HG03066 (cell line): ENCODE measurements around the gene WDR3.
A peak's percentile ranks its signal among the peaks of the same experiment; 100 is the strongest.
"Not testable (repeated sequence)": the region's sequence is repeated elsewhere in the genome, so short reads cannot be mapped to it uniquely, and the experiment has no call there.

Experiments
- ATAC-seq: cut with Tn5 transposase; IDR thresholded peaks from one replicate; pipeline ENCODE4 v1.9.1; 2021; ENCODE audit warnings: low read depth; ENCODE audit not compliant: unreplicated experiment

The WDR3 gene

DNA sequence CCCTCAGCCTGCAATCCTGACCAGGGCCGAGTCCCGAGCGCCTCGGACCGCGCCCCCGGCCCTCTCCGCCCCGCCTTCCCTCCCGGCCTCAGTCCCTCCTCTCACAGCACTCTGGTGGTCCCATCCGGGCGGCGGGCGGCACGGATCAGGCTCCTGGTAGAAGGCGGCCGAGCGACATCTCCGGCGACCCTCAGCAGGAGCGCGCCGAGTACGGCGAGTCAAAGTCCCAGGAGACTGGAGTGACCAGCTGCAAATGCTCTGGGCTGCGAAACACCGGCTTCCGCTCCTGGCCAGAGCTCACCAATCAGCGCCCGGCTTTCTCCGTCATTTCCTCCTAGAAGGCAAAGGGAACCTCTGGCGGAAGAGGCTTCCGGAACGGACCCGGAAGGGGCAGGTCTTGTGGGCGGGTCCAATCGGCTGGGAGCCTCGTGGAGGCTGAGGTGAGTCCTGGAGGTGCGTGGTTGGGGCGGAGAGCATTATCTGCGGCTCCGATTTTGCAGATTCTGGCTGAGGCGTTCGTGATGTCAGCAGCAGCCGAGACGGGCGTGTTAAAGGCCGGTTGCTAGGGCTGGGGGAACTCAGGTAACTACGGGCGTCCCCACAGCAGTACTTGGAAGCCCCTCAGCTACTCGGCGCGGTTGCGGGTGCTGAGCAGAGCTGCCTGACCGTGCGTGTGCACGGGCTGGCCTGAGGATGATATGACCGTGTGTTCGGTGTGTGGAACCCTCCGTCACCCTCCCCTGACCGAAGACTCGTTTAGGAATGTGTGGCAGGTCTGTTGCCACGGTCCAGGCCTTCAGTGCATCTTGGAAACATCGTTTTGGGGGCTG lies at the start of gene WDR3, which contains the start of gene GDAP2:
WDR3 (plus strand) TSS at position 397 of the 830 bp plus-strand sequence. CDS start 3,581 bp downstream, outside the sequence.
GDAP2 (minus strand) TSS at position 279 of the 830 bp plus-strand sequence. CDS start 9,264 bp downstream, outside the sequence.
- peak; percentile 93 for ATAC-seq

DNA sequence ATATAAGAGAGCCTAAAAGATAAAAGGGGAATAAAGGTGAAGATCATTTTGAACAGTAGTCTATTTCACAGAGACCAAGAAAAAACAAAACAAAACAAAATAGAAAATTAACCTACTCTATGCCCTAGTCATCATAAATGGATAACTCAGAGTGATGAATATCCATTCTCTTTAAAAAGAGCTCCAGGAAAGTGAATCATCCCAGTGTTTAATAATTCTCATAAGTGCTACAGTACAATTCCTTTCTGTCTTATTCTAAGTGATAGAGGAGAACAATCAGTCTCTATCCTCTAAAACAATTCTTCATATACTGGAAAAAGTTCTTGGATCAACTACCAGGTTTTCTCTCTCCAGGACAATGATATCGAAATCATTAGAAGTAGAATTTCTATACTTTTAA lies 45.9 kb upstream of the WDR3 start:
- no peak for ATAC-seq

DNA sequence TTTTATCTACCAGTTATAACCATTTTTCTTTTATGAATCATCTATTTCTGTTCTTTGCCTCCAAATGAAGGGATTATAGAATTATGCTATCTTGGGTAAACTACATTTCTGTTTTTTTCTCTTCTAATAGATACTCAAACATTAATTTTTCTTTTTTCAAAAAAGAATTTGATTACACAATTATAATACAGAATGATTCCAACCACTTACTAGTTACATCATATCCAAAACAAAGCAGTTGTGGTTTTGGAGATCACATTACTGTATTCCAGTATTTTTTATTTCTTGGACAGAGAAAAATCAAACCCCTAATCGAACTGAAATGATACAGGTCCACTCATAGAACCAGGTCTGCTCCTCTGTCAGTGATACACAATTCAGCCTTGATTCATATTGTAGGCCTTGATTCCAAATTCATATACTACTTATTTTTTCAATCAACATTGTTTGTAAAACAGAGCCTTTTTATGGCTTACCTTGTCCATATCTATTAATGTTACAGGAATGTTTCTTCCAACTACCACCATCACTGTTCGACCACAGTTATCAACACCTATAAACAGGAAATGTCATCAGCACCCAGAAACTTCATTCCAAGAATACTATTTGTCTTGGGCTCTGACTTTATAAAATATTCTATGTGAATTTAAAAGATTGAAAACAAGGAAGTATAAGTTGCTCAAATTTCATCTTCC lies 43.3 kb upstream of the WDR3 start:
- no peak for ATAC-seq

DNA sequence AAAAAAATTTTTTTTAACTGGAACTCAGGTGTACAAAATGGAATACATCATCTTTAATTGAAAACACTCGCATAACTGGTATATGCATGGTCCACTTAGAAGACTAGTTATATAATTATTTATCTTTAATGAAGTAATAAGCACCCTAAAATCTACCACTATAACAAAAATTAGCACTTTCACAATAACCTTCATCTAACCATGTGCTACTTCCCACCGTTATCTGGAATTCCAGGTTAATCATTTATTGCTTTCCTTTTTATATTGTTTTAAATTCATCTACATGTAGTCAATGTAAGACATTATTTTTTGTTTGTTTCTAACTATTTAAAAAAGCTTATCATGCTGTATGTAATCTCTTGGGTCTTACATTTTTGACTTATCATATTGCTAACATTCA lies 39.1 kb upstream of the WDR3 start:
- no peak for ATAC-seq

DNA sequence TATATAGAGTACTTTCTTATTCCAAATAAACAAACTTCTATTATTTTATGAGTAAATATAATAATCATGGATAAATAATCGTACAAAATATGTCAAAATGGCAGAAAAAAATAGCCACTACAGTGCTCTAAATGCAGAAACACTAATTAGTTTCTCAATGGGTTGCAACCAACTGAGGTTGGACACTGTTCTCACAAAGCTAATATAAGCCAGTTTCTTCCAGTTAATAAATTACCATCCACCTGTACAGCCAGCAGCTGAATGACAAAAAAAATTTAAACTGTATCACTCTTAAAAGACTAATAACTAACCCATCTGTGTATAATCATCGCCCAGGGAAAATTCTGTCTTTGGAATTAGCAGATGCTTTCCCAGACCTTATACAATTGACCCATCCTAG lies 37.0 kb upstream of the WDR3 start:
- ATAC-seq, result no peak

DNA sequence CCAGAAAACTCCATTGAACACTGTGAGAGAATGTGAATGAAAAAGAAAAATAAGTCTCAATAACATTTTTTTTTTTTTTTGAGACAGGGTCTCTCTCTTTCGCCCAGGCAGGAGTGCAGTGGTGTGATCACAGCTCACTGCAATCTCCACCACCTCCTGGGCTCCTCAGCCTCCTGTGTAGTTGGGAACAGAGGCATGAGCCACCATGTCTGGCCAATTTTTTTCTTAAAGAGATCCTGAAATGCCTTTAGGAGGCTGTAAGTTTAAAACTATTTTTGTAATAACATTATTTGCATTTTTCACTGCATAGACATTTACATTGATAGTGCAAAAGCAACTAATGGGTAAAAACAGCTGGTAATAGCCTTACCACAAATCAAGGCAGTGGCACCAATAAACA lies 35.5 kb upstream of the WDR3 start:
- ATAC-seq, result no peak

DNA sequence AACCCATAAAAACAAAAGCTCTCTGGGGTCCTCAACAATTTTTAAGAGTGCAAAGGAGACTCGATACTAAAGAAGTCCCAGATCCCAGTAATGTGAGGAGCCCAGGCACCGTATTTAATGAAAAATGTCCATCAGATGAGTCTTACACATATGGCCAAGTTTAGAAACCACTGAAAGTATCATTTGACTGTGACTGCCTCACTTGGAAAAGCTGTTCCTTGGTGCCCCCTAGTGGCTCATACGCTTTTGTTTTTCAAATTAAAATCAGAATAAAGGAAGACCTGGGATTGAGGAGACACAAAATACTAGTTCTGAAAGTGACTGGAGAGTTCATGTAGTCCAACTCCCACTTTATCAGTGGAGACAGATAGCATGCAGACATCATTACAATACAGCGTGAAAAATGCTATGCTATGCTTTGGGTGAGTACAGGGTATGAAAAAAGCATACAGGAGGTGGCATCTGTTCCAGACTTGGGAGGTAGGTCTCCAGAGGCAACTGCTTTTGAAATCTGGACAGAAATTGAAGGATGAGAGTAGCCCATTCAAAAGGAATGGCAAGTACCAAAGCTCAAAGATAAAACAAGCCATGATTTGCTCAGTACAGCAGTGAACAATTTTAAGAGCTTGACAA lies 33.9 kb upstream of the WDR3 start:
- no peak for ATAC-seq

DNA sequence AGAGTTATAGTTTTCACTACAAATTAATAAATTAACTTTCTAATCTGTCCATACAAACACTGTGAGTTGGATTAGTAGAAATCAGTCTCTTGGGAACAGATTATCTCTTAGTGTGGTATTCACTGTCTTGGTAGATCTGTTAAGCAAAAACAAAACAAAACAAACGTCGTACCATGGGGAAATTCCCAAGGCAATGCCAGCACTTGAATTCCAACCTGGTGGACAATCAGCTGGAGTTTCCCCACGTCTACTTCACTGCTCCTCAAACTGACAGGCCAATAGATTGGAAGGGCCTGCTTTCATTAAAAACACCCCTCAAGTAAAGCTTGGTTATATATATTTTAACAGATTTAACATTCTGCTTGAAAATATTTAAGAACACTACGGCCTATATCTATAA lies 32.0 kb upstream of the WDR3 start:
- no peak for ATAC-seq

DNA sequence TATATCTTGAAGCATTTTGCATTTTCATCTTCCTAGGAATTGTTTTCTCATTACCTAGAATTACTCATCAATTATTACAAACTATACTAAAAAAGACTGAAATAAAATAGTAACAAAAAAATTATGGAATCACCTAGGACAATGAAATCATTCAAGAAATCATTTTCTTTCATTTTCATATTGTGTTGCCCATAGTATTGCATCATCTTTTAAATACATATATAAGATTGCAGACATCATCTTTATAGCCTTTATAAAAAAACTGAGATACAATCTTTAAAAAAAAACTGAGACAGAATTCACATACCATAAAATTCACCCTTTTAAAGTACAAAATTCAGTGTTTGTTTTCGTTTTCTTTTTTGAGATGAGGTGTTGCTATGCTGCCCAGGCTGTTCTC lies 29.7 kb upstream of the WDR3 start:
- no peak for ATAC-seq

DNA sequence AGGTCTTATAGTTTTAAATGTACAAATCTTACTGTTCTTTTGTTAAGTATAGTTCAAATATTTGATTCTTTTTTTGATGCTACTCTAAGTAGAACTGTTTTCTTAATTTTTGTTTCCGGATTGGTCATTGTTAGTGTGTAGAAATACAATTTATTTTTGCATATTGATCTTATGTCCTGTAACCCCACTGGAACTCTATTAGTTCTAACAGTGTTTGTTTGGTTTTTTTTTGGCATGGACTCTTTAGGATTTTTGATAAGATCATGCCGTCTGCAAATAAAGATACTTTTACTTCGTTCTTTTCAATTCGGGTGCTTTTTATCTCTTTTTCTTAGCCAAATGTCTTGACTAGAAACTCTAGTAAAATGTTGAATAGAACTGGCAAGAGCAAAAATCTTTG lies 26.6 kb upstream of the WDR3 start:
- no peak for ATAC-seq

DNA sequence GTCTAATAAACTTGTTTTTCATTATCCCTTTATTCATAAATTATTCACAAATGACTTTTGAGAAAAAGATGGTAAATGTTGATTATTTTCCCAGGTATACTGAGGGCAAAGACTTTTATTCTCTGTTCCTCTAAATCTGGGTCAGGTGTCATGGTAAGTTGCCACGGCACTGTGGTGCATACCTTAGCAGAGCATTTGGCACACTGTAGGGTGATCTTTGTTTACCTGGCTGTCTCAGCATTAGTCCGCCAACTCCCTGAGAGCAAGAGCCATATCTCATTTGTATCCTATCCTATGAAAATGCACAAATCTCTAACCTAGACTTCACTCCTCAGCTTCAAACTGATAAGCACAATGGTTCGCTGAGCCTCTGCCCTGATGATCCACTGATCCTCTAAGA lies 25.1 kb upstream of the WDR3 start:
- no peak for ATAC-seq

DNA sequence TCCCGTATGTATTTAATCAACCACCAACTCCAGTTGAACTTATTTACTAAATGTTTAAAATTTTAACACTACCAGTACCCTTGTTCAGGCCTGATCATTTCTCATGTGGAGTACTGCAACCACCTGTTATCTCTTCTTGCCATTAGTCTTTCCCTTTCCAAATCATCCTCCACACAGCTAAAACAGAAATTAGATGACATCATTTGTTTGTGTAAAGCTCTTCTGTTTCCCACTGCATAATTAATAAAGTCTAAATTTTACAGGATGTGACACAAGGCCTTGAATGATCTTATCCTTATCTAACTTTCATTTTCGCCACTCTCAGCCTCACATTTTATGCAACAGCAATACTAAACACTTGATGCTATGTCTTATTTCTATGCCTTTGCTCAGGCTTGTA lies 24.5 kb upstream of the WDR3 start:
- ATAC-seq, result no peak

DNA sequence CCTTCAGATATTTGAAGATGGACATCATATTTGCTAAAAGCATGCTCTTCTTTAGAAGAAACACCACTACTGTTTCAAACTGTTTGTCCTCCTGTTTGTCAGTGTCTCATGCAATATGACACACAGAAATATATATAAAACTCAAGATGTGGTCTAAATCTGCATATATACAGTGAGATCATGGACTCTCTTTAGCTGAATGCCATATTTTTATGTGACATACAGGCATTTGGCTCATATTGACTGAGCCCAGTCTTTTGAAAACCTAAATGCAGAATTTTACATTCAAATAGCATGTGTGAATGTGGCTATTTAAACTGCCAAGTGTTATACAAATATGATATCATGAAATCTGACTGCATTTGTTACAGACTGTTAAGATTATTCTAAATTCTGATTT lies 18.5 kb upstream of the WDR3 start:
- ATAC-seq, result no peak

DNA sequence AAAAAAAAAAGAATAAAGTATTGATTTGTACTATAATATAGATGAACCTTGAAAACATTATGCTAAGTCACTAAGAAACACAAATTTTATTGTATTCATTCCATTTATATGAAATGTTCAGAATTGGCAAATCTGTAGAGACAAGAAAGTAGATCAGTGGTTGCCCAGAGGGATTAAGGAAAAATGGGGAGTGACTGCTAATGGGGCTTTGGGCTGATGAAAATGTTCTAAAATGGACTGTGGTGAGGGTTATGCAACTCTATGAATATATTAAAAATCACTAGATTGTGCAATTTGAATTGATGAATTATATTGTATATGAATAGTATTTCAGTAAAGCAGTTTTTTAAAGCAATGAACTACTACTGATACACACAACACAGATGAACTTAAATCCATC lies 10.2 kb upstream of the WDR3 start:
- ATAC-seq, result no peak

DNA sequence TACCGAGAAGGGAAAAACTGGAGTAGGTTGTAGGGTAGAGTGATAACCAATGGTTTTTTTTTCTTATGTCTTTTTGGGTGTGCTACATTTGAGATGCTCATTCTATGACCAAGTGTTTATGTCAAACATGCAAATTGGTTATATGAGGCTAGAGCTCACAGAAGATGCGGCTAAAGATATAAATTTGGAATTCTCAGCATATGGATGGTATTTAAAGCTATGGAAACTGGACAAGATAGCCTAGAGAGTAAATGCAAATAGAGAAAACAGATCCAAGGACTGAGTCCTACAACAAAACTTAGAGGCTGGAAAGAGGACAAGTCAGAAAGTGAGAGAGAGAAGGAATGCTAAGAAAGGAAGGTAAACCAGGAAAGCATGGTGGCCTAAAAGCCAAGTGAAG lies 7.5 kb upstream of the WDR3 start:
- ATAC-seq, result no peak

DNA sequence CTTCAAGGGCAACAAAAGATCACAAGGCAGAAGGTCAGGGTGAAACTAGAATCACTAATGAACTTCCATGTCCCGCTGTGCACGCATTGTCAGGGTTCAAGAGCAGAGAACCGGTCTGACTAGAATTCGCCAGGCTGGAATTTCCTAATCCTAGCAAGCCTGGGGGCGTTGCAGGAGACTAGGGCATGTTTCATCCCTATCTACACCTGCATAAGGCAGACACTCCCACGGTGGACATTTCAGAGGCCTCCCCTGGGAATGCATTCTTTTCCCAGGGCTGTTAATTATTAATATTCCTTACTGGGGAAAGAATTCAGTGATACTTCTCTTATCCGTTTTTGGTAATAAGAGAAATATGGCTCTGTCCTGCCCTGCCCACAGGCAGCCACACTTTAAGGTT lies 6.8 kb upstream of the WDR3 start:
- not testable (repeated sequence) for ATAC-seq

DNA sequence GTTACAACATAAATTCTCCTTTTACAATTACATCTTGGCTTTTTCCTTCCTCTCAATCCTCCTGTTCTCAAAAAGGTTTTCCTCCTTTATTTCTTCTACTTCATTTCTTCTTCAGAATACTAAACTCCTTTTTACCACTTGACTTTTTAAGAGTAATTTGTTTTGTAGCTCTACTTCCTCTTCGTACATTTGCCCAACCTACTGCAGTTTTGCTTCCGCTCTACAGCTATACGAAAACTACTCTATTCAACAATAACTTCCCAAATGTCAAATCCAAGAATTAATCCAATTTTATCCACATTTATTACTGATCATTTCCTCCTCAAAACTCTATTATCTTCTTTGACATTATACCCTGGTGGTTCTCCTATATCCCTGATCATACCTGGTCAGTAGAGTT lies 3.6 kb upstream of the WDR3 start:
- ATAC-seq, result no peak

DNA sequence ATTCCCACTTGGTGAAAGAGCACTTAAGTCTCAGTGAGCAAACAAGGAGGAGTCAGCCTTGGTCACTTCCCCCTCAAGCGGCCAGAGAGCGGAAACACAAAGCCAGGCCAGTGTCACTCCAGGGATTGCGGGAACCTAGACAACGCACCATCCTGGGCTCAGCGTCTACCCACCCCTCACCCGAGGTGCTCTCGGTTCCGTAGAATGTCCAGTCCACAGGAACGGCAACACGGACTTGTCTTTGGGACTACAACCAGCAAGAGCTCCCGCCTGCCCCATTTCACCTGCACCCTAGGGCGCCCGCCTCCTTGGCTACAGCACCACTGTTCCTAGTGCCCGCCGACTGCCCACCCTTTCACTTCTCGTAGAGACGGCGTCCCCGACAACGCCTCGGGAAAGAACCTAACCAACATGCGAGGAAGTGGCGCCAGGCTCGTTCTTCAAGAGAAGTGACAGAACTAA lies 627 bp upstream of the WDR3 start:
- peak; percentile 38 for ATAC-seq

DNA sequence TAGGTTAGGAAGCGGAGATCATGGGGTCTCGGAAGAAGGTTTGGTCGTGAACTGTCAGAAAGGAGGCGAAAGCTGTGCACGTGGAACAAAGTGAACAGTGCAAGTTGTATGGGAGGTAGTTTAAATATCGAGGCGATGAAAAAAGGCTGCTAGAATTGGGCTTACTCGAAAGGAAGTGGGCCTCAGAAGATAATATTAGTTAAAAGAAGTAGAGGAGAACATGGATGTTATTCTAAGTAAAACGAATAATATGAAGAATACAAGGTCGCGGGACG lies 571 bp downstream of the WDR3 start:
- no peak for ATAC-seq

DNA sequence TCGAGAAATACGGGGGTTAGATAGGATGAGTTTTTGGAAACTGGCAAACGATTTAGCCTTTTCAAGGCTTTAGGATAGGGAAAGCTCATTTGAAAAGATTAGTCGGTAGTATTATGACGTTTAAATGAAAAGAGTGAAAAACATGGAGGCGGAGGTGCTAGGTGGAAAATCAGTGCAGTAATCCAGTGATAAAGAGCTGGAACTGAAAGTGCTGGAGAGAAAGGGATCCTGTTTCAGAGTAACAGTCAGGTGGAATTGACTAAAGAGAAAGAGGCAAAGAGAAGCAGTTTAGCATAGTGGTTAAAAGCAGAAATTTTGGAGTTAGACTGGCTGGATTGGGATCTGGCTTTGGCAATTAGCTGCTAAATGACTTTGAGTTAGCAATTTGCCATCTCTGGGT lies 945 bp downstream of the WDR3 start:
- no peak for ATAC-seq

DNA sequence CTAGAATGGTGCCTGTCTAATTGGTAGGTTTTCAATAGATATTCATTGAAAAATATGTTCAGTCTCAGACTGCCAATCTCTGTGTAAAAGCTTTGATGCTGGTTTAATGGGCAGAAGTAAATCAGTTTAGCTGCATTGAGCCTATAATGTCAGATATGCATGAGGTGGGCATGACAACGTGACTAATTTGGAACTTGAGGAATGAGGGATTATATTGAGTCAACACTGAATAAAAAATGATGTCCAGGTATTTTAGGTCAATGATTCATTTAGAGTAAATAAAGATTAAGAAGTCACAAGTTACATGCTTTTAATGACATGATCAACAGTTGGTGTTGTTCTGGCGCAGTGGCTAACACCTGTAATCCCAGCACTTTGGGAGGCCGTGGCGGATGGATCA lies 3.0 kb downstream of the WDR3 start:
- no peak for ATAC-seq

DNA sequence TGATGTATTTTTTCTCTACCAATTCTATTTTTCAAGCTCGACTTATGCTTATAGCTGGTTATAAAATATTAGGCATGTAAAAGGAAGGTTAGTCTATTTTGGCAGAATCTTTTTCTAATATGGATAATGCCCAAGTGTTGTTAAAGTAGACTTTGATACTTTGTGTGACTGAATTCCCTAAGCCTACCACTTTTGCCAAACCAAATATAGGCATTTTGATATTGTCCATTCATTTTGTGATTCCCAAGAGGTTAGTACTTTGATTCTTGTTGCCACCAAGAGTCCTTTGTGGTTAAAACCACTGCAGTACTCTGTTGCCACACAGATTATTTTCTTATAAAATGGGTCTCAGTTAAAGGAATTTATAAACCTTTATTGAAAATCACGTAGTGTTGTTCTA lies 4.2 kb downstream of the WDR3 start:
- ATAC-seq, result no peak
